Cardiac muscle cell (in vitro differentiated cells and primary cell): ENCODE data around the gene HSPA14. TPM values are rescaled to one million over a fixed set of nuclear protein-coding genes. Genes with fewer than 3 reads are reported as not detected.

ENCODE experiments used
- DNase-seq, 2 donors: peaks; one replicate each; pipeline versions ENCODE4 v3.0.0 to v3.0.0-alpha.2; 2010 to 2017; ENCODE audit warnings: low read depth in 1 of 2, low spot score in 1 of 2
- H3K27ac ChIP-seq: fragments of 200-600 bp; sonication (generic); 2 replicates; pipeline ENCODE4 v1.5.1; 2016
- H3K27me3 ChIP-seq: fragments of 200-600 bp; sonication (generic); 2 replicates; pipeline ENCODE4 v1.6.0; 2016; ENCODE audit warnings: control low read depth
- H3K36me3 ChIP-seq: fragments of 200-600 bp; sonication (generic); 2 replicates; pipeline ENCODE4 v1.5.1; 2016; ENCODE audit warnings: control low read depth
- H3K4me1 ChIP-seq: fragments of 200-600 bp; sonication (generic); 2 replicates; pipeline ENCODE4 v1.8.1; 2017; ENCODE audit warnings: low read depth, mild to moderate bottlenecking, mixed run types
- H3K4me3 ChIP-seq: fragments of 200-600 bp; sonication (generic); 2 replicates; pipeline ENCODE4 v1.5.1; 2016; ENCODE audit warnings: mild to moderate bottlenecking
- H3K9me3 ChIP-seq: fragments of 200-600 bp; sonication (generic); 2 replicates; pipeline ENCODE4 v1.5.1; 2017; ENCODE audit warnings: low read depth, mild to moderate bottlenecking, control low read depth
- CTCF ChIP-seq: IDR thresholded peaks from 2 replicates; pipeline ENCODE4 v1.5.1; 2012; ENCODE audit warnings: low read depth, mild to moderate bottlenecking, low read length
- polyA plus RNA-seq: library from polyadenylated mRNA; unstranded; fragments of >200 nt; fragmentation: Nextera tagmentation; extraction: Ambion mirVana; gene quantifications from 2 replicates; pipeline ENCODE4 v1.2.1, GENCODE V29; 2016
- total RNA-seq: library from RNA; depleted of rRNA; stranded (reverse); fragments of >200 nt; gene quantifications from 2 replicates; pipeline ENCODE4 v1.2.3, GENCODE V29; 2016

The HSPA14 gene
- total and polyA plus RNA-seq, 2 experiments from 2014 or later = 14.0 to 19.3 TPM

GRCh38 chr10:14911801-14912200 is 73.7 kb downstream of the HSPA14 start:
- H3K27ac ChIP-seq = no peak overlapping the region
- H3K4me3 ChIP-seq = no peak overlapping the region
- TF ChIP-seq CTCF = no peak
- peaks cover 25% of the 10 kb centered on the region for H3K36me3 ChIP-seq
- H3K9me3 ChIP-seq = no peaks in the 10 kb centered on the region
- DNase-seq = no peak
- no peaks in the 10 kb centered on the region for H3K27me3 ChIP-seq
- H3K4me1 ChIP-seq = no peaks in the 10 kb centered on the region

GRCh38 chr10:14916600-14916999 is 78.5 kb downstream of the HSPA14 start:
- Histone ChIP-seq H3K4me3 (no peak overlapping the region), H3K27ac (no peak overlapping the region), H3K27me3 (no peaks in the 10 kb centered on the region), H3K4me1 (no peaks in the 10 kb centered on the region), H3K9me3 (no peaks in the 10 kb centered on the region), H3K36me3 (peaks cover 29% of the 10 kb centered on the region)
- no peak for DNase-seq
- no peak for TF ChIP-seq CTCF

GRCh38 chr10:14917827-14918226 is 79.7 kb downstream of the HSPA14 start:
- DNase-seq = no peak
- Histone ChIP-seq H3K4me1 (no peaks in the 10 kb centered on the region), H3K27ac (no peak overlapping the region), H3K9me3 (no peaks in the 10 kb centered on the region), H3K27me3 (no peaks in the 10 kb centered on the region), H3K36me3 (peaks cover 33% of the 10 kb centered on the region), H3K4me3 (no peak overlapping the region)
- no peak for TF ChIP-seq CTCF

GRCh38 chr10:14918964-14919363 is 80.9 kb downstream of the HSPA14 start:
- Histone ChIP-seq H3K4me1 (no peaks in the 10 kb centered on the region), H3K36me3 (peaks cover 33% of the 10 kb centered on the region), H3K4me3 (no peak overlapping the region), H3K9me3 (no peaks in the 10 kb centered on the region), H3K27ac (no peak overlapping the region), H3K27me3 (no peaks in the 10 kb centered on the region)
- no peak for TF ChIP-seq CTCF
- no peak for DNase-seq

Other genes starting within 250 kb of the HSPA14 start
- 6.0 TPM in 2 replicates for gene FAM107B, start 63.4 kb upstream of the HSPA14 start, total RNA-seq
- 9.6 and 12.8 TPM in 2 replicates for gene FAM107B, start 63.4 kb upstream of the HSPA14 start, polyA plus RNA-seq
- gene CDNF, start 269 bp upstream of the HSPA14 start, total RNA-seq = 0.74 and 4.1 TPM in 2 replicates
- 1.4 and 2.9 TPM in 2 replicates for gene CDNF, start 269 bp upstream of the HSPA14 start, polyA plus RNA-seq
- 16.0 and 16.7 TPM in 2 replicates for gene MSANTD7, start within 50 bp of the HSPA14 start, total RNA-seq
- gene MSANTD7, start within 50 bp of the HSPA14 start, polyA plus RNA-seq = 8.0 and 10.1 TPM in 2 replicates
- 6.9 and 10.6 TPM in 2 replicates for gene SUV39H2, start 40.6 kb downstream of the HSPA14 start, total RNA-seq
- gene SUV39H2, start 40.6 kb downstream of the HSPA14 start, polyA plus RNA-seq = 12.4 and 20.4 TPM in 2 replicates
- 7.6 and 8.2 TPM in 2 replicates for gene DCLRE1C, start 115.8 kb downstream of the HSPA14 start, total RNA-seq
- gene DCLRE1C, start 115.8 kb downstream of the HSPA14 start, polyA plus RNA-seq = 14.8 and 16.6 TPM in 2 replicates
- gene MEIG1, start 121.1 kb downstream of the HSPA14 start, total RNA-seq = 1.2 TPM in 1 of 2 replicates, not detected in the other
- 3.0 and 4.2 TPM in 2 replicates for gene MEIG1, start 121.1 kb downstream of the HSPA14 start, polyA plus RNA-seq
- gene OLAH, start 205.6 kb downstream of the HSPA14 start, total RNA-seq = not detected in 2 replicates
- gene OLAH, start 205.6 kb downstream of the HSPA14 start, polyA plus RNA-seq = not detected in 2 replicates